ENCODE results near the gene DDI2.

- TF ChIP-seq EZH2 (IDR thresholded peaks at IDR 0.05; ENCODE audit: borderline replicate concordance, low read depth, low read length, severe bottlenecking), result no peak
- no peak for TF ChIP-seq CTCF (IDR thresholded peaks at IDR 0.05; ENCODE audit: borderline replicate concordance, extremely low read depth, low read length, poor library complexity, severe bottlenecking)
These were observed 89.5 kb downstream of the DDI2 start for GRCh38 chr1:15706751-15707150.
